Measurements from ENCODE around the gene RGS11. TPM values are rescaled to one million over a fixed set of nuclear protein-coding genes. Genes with fewer than 3 reads are reported as not detected.
A peak's percentile ranks its signal among the peaks of the same experiment; 100 is the strongest.

The RGS11 gene
- total RNA-seq, 1 experiment from 2014 or later: 2.9 TPM

DNA sequence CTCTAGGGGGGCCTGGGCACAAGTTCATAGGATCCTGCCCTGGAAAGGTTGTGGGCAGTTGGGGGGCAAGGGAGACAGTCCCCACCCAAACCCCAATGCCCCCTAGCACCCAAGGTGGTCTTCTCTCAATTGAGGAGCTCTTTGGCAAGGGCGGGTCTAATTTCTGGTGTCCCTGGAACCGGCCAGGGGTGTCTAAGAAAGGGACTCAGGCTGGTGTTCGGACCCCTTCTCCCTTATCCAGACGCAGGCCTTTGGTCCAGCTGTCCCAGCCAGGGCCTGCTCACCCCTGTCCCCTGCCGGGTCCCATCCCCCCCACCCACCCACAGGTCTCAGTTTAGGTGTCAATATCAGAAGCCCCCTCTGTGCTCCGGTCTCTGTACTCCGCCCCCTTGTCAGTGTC is 3.8 kb upstream of the RGS11 start:
- DNase-seq: no peak
- H4K5ac ChIP-seq (ENCODE audit: insufficient read length, low read depth, low read length): no peak overlapping the region

More for the DNA sequence above, 3.8 kb upstream of the RGS11 start:
- Histone ChIP-seq H3T11ph (ENCODE audit: low read length) (no peak overlapping the region), H2BK120ac (ENCODE audit: low read depth, low read length, poor library complexity, severe bottlenecking) (no peak overlapping the region), H2BK20ac (ENCODE audit: low read depth, low read length, poor library complexity, severe bottlenecking) (no peak overlapping the region), H3K27ac (ENCODE audit: insufficient read length, low read depth, low read length) (no peak overlapping the region), H3K4me2 (ENCODE audit: insufficient read depth, insufficient read length, low read length) (no peak overlapping the region), H2AFZ (ENCODE audit: low read length) (no peak overlapping the region), H3K4me1 (ENCODE audit: insufficient read depth, low read length) (no peaks in the 10 kb centered on the region), H3K14ac (ENCODE audit: insufficient read depth, low read length) (no peak overlapping the region), H3K23me2 (ENCODE audit: insufficient read length, low read depth, low read length, poor library complexity, severe bottlenecking) (peaks cover 8% of the 10 kb centered on the region), H3K27me3 (ENCODE audit: insufficient read depth, low read length) (peaks cover 3% of the 10 kb centered on the region; the same call in 1 of the 2 replicates), H2BK5ac (ENCODE audit: insufficient read length, low read length) (no peak overlapping the region), H3K4ac (ENCODE audit: low read depth, low read length) (no peak overlapping the region), H3K18ac (ENCODE audit: insufficient read length, low read depth, low read length) (no peak overlapping the region), H4K8ac (replicated peaks; ENCODE audit: insufficient read length, low read depth, low read length) (no peak overlapping the region), H4K20me1 (ENCODE audit: control insufficient read depth, insufficient read depth, insufficient read length) (no peaks in the 10 kb centered on the region), H2AK5ac (ENCODE audit: insufficient read length, low read length) (no peak overlapping the region), H3K79me1 (ENCODE audit: insufficient read depth, low read depth, low read length, poor library complexity, severe bottlenecking) (no peaks in the 10 kb centered on the region), H4K91ac (ENCODE audit: insufficient read length, low read depth, low read length) (no peak overlapping the region), H2BK15ac (ENCODE audit: low read depth, low read length) (no peak overlapping the region), H3K9ac (ENCODE audit: extremely low read depth, insufficient read length, low read length) (no peak overlapping the region), H3K56ac (ENCODE audit: insufficient read length, low read depth, low read length) (no peak overlapping the region), H2BK12ac (ENCODE audit: insufficient read length, low read depth, low read length) (no peak overlapping the region), H3K79me2 (ENCODE audit: insufficient read depth, low read length) (no peaks in the 10 kb centered on the region), H3K23ac (ENCODE audit: insufficient read length, low read depth, low read length) (no peak overlapping the region), H3K9me3 (ENCODE audit: control insufficient read depth, low read depth, low read length) (no peaks in the 10 kb centered on the region)
- Mint-ChIP-seq H3K9me3 (no peaks in the 10 kb centered on the region), H3K36me3 (ENCODE audit: insufficient read depth in 1 of 3, low read depth in 3 of 3) (no peaks in the 10 kb centered on the region), H3K27ac (no peak overlapping the region), H3K4me3 (peak overlapping the region; percentile 51 to 72; a peak in 4 of 5 replicates), H3K4me1 (peaks cover 0 to 2% of the 10 kb centered on the region in 2 experiments; a peak in 1 of 4 replicates), H3K27me3 (ENCODE audit: low read depth) (peaks cover 60% of the 10 kb centered on the region)
- WGBS (ENCODE audit: extremely low coverage, insufficient read length, low lambda C conversion rate): no CpG with 5 or more reads among the region's 7 CpGs
- TF ChIP-seq, protein P1, sequence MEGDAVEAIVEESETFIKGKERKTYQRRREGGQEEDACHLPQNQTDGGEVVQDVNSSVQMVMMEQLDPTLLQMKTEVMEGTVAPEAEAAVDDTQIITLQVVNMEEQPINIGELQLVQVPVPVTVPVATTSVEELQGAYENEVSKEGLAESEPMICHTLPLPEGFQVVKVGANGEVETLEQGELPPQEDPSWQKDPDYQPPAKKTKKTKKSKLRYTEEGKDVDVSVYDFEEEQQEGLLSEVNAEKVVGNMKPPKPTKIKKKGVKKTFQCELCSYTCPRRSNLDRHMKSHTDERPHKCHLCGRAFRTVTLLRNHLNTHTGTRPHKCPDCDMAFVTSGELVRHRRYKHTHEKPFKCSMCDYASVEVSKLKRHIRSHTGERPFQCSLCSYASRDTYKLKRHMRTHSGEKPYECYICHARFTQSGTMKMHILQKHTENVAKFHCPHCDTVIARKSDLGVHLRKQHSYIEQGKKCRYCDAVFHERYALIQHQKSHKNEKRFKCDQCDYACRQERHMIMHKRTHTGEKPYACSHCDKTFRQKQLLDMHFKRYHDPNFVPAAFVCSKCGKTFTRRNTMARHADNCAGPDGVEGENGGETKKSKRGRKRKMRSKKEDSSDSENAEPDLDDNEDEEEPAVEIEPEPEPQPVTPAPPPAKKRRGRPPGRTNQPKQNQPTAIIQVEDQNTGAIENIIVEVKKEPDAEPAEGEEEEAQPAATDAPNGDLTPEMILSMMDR (conservative IDR thresholded peaks at IDR 0.05): no peak
